GM18520 (cell line): ENCODE results near the gene IL1RAPL1.

Experiments
- ATAC-seq: cut with Tn5 transposase; IDR thresholded peaks from one replicate; pipeline ENCODE4 v1.9.1; 2021; ENCODE audit not compliant: unreplicated experiment

The IL1RAPL1 gene

GRCh38 chrX:29388509-29388908 is 801.3 kb downstream of the IL1RAPL1 start:
- ATAC-seq, result no peak

GRCh38 chrX:29397506-29397905 is 810.3 kb downstream of the IL1RAPL1 start:
- ATAC-seq, result no peak

DNA sequence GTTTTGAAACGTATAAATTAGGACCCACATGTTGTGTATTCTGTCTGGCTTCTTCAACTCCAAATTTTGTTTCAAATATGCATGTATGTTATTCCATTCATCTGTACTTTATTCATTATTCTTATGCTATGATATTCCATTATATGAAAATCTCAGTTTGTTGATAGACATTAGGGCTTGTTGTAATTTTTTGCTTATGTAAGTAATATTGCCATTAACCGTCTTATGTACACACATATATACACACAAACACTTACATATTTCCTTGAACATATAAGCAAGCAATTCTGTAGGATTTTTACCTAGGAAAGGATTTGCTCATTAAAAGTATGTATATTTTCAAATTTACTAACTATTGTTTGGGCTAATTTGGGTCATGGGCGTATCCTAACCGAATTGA is 820.1 kb downstream of the IL1RAPL1 start:
- ATAC-seq, result no peak

GRCh38 chrX:29419774-29420553 is 832.7 kb downstream of the IL1RAPL1 start:
- ATAC-seq, result peak; percentile 37

DNA sequence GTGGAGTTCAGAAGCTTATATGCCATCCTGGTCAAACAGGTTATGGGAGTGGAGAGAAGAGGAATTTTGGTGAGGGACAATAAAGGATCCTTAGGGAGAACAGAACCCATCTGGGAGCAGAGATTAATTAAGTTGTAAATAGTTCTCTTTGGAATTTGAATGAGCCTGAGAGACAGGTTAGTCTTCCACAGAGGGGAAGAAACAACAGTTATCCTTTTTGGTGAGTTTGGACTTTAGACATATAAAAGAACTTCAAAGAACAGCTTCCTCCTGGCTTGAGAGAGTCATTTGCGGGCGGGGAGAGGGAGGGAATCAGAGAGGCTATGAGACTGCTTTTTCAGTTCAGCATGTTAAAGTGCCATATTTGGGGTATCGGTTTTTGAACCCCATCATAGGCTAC is 834.8 kb downstream of the IL1RAPL1 start:
- no peak for ATAC-seq

GRCh38 chrX:29431895-29432294 is 844.6 kb downstream of the IL1RAPL1 start:
- no peak for ATAC-seq

- no peak for ATAC-seq
Observed at GRCh38 chrX:29432534-29432933, 845.3 kb downstream of the IL1RAPL1 start.

- ATAC-seq, result no peak
Observed at GRCh38 chrX:29434939-29435338, 847.7 kb downstream of the IL1RAPL1 start.

- no peak for ATAC-seq
Observed at GRCh38 chrX:29435396-29435795, 848.1 kb downstream of the IL1RAPL1 start.

- no peak for ATAC-seq
Observed at GRCh38 chrX:29447867-29448266, 860.6 kb downstream of the IL1RAPL1 start.

DNA sequence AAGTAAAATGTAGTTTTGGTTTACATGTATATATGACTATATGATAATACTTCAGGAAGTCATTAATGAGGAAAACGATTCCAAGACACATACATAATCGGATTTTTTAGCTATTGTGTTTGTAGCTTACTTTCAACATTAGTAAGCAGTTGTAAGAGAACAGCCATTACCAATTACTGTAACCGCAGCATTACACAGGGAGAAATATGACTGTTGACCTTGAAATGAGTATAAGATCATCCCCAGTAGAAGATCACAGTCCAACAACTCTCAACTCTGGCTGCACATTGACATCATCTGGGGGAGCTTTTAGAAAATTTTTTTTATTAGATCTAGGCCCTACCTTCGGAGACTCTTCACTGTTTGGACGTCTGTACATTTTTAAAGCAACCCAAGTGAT is 866.1 kb downstream of the IL1RAPL1 start:
- no peak for ATAC-seq

DNA sequence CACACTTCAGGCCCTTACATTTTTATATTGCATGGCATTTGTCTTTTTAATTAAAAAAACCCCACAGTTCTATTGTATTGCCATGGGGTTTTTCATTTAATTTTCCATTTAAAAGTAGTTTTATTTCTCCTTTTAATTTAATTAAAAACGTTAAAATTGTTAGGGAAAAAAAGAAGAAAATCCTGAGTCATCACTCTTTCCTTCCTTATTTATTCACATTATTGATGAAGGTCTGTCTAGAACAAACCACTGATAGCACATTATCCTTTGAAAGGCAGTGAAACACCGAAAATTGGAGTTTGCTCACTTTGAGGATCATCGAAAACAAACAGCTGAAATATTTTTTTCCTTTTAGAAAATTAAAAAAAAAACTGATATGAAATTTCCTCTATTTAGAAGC is 868.5 kb downstream of the IL1RAPL1 start:
- no peak for ATAC-seq

GRCh38 chrX:29461039-29461438 is 873.8 kb downstream of the IL1RAPL1 start:
- ATAC-seq, result peak; percentile 63

- ATAC-seq, result no peak
Observed at GRCh38 chrX:29466456-29466855, 879.2 kb downstream of the IL1RAPL1 start.

DNA sequence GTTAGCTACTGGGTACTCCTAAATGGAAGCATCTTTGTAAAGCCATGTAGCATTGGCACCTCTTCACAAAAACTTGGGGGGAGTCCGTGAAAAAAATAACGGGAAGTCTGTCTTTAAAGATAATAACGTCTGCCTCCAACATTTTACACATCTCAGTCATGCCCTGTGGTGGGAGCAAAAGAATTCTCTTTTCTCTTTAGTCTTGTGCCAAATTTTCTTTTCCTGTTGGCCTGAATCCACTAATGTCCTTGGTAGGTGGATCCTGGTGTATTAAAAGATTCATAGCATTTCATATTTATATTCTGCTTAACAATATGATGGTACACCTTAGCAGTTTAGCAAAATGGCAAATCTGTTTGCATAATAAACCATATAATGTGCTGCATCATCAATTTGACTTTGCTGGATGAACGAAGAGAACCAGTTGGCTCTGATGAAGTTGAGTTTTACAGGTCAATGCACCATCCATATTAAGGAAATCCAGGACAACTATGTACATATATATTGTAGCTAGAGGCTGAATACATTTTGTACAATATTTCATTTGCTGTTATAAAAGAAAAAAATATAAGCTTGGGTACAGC is 881.8 kb downstream of the IL1RAPL1 start:
- ATAC-seq, result no peak

- no peak for ATAC-seq
Observed at GRCh38 chrX:29470030-29470429, 882.8 kb downstream of the IL1RAPL1 start.

DNA sequence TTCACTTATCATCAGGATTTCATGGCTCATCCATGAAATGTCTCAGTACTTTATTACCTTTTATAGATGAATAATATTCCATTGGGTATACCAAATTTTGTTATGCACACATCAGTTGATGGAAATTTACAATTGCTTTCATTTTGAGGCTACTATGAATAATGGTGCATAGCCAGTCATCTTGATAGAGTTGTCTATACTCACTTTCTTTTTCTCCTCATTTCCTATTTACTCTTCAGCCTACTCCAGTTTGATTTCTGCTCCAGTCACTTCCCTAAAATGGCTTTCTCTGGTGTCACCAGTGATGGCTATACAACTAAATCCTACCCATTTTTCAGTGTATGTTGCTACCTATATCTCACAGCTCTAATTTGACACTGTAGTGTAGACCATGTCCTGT is 884.6 kb downstream of the IL1RAPL1 start:
- ATAC-seq, result peak; percentile 56

- ATAC-seq, result peak; percentile 26
Observed at GRCh38 chrX:29477878-29478277, 890.6 kb downstream of the IL1RAPL1 start.

- ATAC-seq, result peak; percentile 66
Observed at GRCh38 chrX:29478336-29479069, 891.3 kb downstream of the IL1RAPL1 start.

- no peak for ATAC-seq
Observed at GRCh38 chrX:29487214-29487613, 900.0 kb downstream of the IL1RAPL1 start.

DNA sequence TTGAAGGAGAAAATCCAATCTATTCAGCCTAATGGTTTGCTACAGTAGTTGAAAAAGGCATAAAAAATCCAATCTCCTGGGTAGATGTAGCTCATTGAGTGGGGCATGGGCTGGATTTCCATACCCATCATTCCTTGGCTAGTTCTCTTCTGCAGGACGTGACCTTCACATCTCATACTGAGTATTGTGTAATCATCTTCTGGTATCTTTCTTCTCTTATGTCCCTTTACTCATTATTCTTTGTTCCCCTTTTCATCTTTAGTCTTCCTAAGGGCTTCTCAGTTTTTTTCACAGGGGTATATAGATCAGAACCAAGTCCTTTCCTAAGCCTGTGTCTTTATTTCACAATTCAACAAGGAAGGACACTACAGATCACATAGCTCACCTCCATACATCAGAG is 900.5 kb downstream of the IL1RAPL1 start:
- no peak for ATAC-seq

GRCh38 chrX:29488919-29489318 is 901.7 kb downstream of the IL1RAPL1 start:
- no peak for ATAC-seq
